OCI-LY1 (cell line): Measurements from ENCODE around the gene TMEM51.

Experiments
- H2AFZ ChIP-seq: fragments of 200-600 bp; sonication (generic), shearing (Covaris generic); 2 replicates; pipeline ENCODE4 v1.6.0; 2014; ENCODE audit warnings: antibody characterized with exemption, mild to moderate bottlenecking, low read length
- H3F3A ChIP-seq: fragments of 200-600 bp; sonication (generic), shearing (Covaris generic); 2 replicates; pipeline ENCODE4 v1.6.0; 2014; ENCODE audit warnings: mild to moderate bottlenecking, antibody characterized with exemption, low read length, moderate library complexity; ENCODE audit not compliant: insufficient read depth
- H3K27ac ChIP-seq: fragments of 200-600 bp; sonication (generic); 2 replicates; pipeline ENCODE4 v1.5.1; 2014; ENCODE audit warnings: low read length, mixed run types, mild to moderate bottlenecking, low read depth; ENCODE audit not compliant: poor library complexity, severe bottlenecking
- H3K27me3 ChIP-seq: fragments of 200-600 bp; sonication (generic); 2 replicates; pipeline ENCODE4 v1.6.0; 2014; ENCODE audit warnings: antibody characterized with exemption, mild to moderate bottlenecking, low read length, moderate library complexity; ENCODE audit not compliant: insufficient read depth
- H3K36me3 ChIP-seq: fragments of 200-600 bp; sonication (generic); 2 replicates; pipeline ENCODE4 v1.6.1; 2014; ENCODE audit warnings: mild to moderate bottlenecking, antibody characterized with exemption, low read length, moderate library complexity, mixed read lengths; ENCODE audit not compliant: insufficient read depth
- H3K4me1 ChIP-seq: fragments of 200-600 bp; sonication (generic); 2 replicates; pipeline ENCODE4 v1.5.1; 2014; ENCODE audit warnings: mild to moderate bottlenecking, low read length, moderate library complexity; ENCODE audit not compliant: insufficient read depth, severe bottlenecking
- H3K4me2 ChIP-seq: fragments of 200-600 bp; sonication (generic), shearing (Covaris generic); 2 replicates; pipeline ENCODE4 v1.6.1; 2014; ENCODE audit warnings: low read length
- H3K4me3 ChIP-seq: fragments of 200-600 bp; sonication (generic); 2 replicates; pipeline ENCODE4 v1.5.1; 2014; ENCODE audit warnings: low read length, low read depth, mild to moderate bottlenecking, mixed read lengths; ENCODE audit not compliant: poor library complexity, severe bottlenecking
- H3K79me2 ChIP-seq: fragments of 200-600 bp; shearing (Covaris generic); 2 replicates; pipeline ENCODE4 v1.6.1; 2016; ENCODE audit warnings: mixed run types, low read length, mixed read lengths; ENCODE audit not compliant: insufficient read depth
- H3K9ac ChIP-seq: fragments of 200-600 bp; sonication (generic), shearing (Covaris generic); 2 replicates; pipeline ENCODE4 v1.6.1; 2014; ENCODE audit warnings: mild to moderate bottlenecking, low read length, mixed read lengths
- H3K9me2 ChIP-seq: fragments of 200-600 bp; sonication (generic), shearing (Covaris generic); 2 replicates; pipeline ENCODE4 v1.6.1; 2014; ENCODE audit warnings: low read depth, mild to moderate bottlenecking, low read length, mixed read lengths
- H3K9me3 ChIP-seq: fragments of 200-600 bp; shearing (Covaris generic); 2 replicates; pipeline ENCODE4 v1.6.1; 2014; ENCODE audit warnings: low read length, mixed read lengths
- H4K20me1 ChIP-seq: fragments of 200-600 bp; sonication (generic), shearing (Covaris generic); 2 replicates; pipeline ENCODE4 v1.6.0; 2016; ENCODE audit warnings: mild to moderate bottlenecking, low read length; ENCODE audit not compliant: insufficient read depth
- EZH2 ChIP-seq: fragments of 200-600 bp; sonication (generic), shearing (Covaris generic); IDR thresholded peaks from 2 replicates; pipeline ENCODE4 v1.8.0; 2017; ENCODE audit warnings: borderline replicate concordance, mixed run types, mild to moderate bottlenecking, antibody characterized with exemption, low read length, moderate library complexity, mixed read lengths
- TF ChIP-seq, protein P1 (sequence below): fragments of 200-600 bp; sonication (generic), shearing (Covaris generic); IDR thresholded peaks from 2 replicates; pipeline ENCODE4 v1.5.1; 2017; ENCODE audit warnings: mild to moderate bottlenecking, antibody characterized with exemption, low read length, moderate library complexity, mixed read lengths

TMEM51 gene

DNA sequence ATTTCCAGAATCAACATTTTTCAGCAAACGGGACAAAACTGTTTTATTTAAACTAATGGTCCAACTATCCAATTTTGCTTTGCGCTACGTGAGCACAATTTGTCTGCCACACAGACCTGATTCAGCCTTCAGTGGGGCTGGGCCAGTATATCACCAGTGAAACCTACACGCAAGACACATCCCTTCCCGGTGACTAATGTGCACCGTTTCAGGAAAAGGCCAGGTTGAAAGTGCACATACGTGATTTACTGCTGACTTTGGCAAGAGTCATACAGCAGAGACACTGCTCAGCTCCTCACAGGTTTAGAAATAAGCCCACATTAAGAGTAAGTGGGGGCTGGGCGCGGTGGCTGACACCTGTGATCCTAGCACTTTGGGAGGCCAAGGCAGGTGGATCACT is 5.1 kb upstream of the TMEM51 start:
- no peak overlapping the region for H3K9ac ChIP-seq
- H3K36me3 ChIP-seq, result no peaks in the 10 kb centered on the region
- no peaks in the 10 kb centered on the region for H4K20me1 ChIP-seq
- H3K4me2 ChIP-seq, result no peak overlapping the region
- no peaks in the 10 kb centered on the region for H3K79me2 ChIP-seq
- H3K9me3 ChIP-seq, result no peaks in the 10 kb centered on the region
- TF ChIP-seq, protein P1, sequence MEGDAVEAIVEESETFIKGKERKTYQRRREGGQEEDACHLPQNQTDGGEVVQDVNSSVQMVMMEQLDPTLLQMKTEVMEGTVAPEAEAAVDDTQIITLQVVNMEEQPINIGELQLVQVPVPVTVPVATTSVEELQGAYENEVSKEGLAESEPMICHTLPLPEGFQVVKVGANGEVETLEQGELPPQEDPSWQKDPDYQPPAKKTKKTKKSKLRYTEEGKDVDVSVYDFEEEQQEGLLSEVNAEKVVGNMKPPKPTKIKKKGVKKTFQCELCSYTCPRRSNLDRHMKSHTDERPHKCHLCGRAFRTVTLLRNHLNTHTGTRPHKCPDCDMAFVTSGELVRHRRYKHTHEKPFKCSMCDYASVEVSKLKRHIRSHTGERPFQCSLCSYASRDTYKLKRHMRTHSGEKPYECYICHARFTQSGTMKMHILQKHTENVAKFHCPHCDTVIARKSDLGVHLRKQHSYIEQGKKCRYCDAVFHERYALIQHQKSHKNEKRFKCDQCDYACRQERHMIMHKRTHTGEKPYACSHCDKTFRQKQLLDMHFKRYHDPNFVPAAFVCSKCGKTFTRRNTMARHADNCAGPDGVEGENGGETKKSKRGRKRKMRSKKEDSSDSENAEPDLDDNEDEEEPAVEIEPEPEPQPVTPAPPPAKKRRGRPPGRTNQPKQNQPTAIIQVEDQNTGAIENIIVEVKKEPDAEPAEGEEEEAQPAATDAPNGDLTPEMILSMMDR, result no peak
- TF ChIP-seq EZH2, result no peak
- H2AFZ ChIP-seq, result no peak overlapping the region
- no peaks in the 10 kb centered on the region for H3F3A ChIP-seq
- no peak overlapping the region for H3K4me3 ChIP-seq
- no peaks in the 10 kb centered on the region for H3K4me1 ChIP-seq
- H3K27ac ChIP-seq, result no peak overlapping the region
- H3K27me3 ChIP-seq, result 0 out of 2 replicates have a peak, but pooled peaks cover 4% of the 10 kb centered on the region
- H3K9me2 ChIP-seq, result no peaks in the 10 kb centered on the region

DNA sequence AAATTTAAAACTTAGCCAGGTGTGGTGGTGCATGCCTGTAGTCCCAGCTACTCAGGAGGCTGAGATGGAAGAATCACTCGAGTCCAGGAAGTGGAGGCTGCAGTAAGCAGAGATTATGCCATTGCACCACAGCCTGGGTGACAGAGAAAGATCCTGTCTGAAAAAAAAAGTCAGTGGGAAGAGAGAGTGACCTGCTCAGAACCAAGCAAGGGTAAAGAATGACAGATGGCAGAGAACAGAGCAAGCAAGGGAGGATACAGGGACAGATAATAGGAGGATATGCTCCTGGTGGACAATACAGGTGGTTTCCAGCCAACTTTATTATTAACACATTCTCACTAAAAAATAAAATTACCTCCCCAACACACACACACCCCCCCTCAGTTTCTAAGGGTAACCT is 4.6 kb upstream of the TMEM51 start:
- Histone ChIP-seq H2AFZ (no peak overlapping the region), H3K9me3 (no peaks in the 10 kb centered on the region), H3K4me1 (no peaks in the 10 kb centered on the region), H3F3A (no peaks in the 10 kb centered on the region), H4K20me1 (no peaks in the 10 kb centered on the region), H3K9me2 (no peaks in the 10 kb centered on the region), H3K36me3 (no peaks in the 10 kb centered on the region), H3K4me2 (no peak overlapping the region), H3K4me3 (no peak overlapping the region), H3K27me3 (0 out of 2 replicates have a peak, but pooled peaks cover 4% of the 10 kb centered on the region), H3K79me2 (no peaks in the 10 kb centered on the region), H3K27ac (no peak overlapping the region), H3K9ac (no peak overlapping the region)
- TF ChIP-seq EZH2, result no peak

DNA sequence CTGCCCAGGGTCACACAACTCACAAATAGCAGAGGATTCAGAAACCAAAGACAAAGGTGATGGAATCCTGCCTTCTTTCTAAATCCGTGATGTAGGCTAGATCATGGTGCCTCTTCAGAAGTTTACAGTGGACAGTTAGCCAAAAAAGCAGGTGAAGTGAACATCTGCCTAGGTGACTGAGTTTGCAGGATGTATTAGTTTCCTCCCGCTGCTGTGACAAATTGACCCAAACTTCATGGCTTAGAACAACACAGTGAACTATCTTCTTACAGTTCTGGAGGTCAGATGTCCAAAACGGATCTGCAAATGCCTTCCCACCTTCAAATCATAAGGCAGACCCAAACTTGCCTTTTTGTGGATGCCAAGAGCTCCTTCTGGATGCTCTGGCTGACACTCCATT is 3.2 kb upstream of the TMEM51 start:
- H4K20me1 ChIP-seq, result no peaks in the 10 kb centered on the region
- 0 out of 2 replicates have a peak, but pooled peaks cover 4% of the 10 kb centered on the region for H3K27me3 ChIP-seq
- no peak overlapping the region for H3K27ac ChIP-seq
- H3F3A ChIP-seq, result no peaks in the 10 kb centered on the region
- H3K9ac ChIP-seq, result no peak overlapping the region
- no peaks in the 10 kb centered on the region for H3K36me3 ChIP-seq
- no peaks in the 10 kb centered on the region for H3K9me3 ChIP-seq
- H3K79me2 ChIP-seq, result no peaks in the 10 kb centered on the region
- H3K9me2 ChIP-seq, result no peaks in the 10 kb centered on the region
- no peak overlapping the region for H3K4me3 ChIP-seq
- no peak overlapping the region for H3K4me2 ChIP-seq
- TF ChIP-seq, protein P1, result no peak
- TF ChIP-seq EZH2, result no peak
- no peaks in the 10 kb centered on the region for H3K4me1 ChIP-seq
- H2AFZ ChIP-seq, result no peak overlapping the region

DNA sequence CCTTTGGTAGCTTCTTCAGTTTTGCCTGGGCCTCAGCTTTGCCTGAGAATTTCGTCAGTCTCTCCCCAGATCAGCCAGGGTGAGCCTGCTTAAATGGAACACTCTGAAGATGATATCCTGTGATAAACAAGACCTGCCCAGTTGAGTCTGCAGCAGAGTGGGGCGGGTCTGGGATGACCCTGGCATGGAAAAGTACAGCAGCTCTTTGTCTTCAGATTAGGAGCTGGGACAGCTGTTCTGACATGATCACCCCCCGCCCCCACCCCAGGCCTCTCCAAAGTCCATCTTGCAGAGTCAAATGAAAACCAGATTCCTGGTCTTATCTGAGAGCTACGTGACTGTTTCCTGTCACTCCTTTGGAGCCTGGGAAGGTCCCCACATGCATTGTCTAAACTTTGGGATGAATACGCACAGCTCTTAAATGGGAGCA is 2.2 kb upstream of the TMEM51 start:
- no peak overlapping the region for H3K27ac ChIP-seq
- H3K4me1 ChIP-seq, result no peaks in the 10 kb centered on the region
- H3K9ac ChIP-seq, result no peak overlapping the region
- no peak overlapping the region for H3K4me2 ChIP-seq
- no peak overlapping the region for H2AFZ ChIP-seq
- no peak overlapping the region for H3K4me3 ChIP-seq
- H3F3A ChIP-seq, result no peaks in the 10 kb centered on the region
- H4K20me1 ChIP-seq, result no peaks in the 10 kb centered on the region
- TF ChIP-seq, protein P1, result no peak
- no peak for TF ChIP-seq EZH2
- no peaks in the 10 kb centered on the region for H3K9me2 ChIP-seq
- H3K36me3 ChIP-seq, result no peaks in the 10 kb centered on the region
- no peaks in the 10 kb centered on the region for H3K79me2 ChIP-seq
- H3K9me3 ChIP-seq, result no peaks in the 10 kb centered on the region
- H3K27me3 ChIP-seq, result 0 out of 2 replicates have a peak, but pooled peaks cover 4% of the 10 kb centered on the region
